GM21390 (cell line): ENCODE measurements around the gene PAAF1.
A peak's percentile ranks its signal among the peaks of the same experiment; 100 is the strongest.

ENCODE experiments used
- ATAC-seq: cut with Tn5 transposase; IDR thresholded peaks from one replicate; pipeline ENCODE4 v1.9.1; 2021; ENCODE audit not compliant: unreplicated experiment

Gene PAAF1

GRCh38 chr11:73969991-73970800 lies 93.4 kb downstream of the PAAF1 start:
- no peak for ATAC-seq

- ATAC-seq, result no peak
Observed at GRCh38 chr11:73971175-73971719, 94.4 kb downstream of the PAAF1 start.

GRCh38 chr11:73972187-73972586 lies 95.4 kb downstream of the PAAF1 start:
- no peak for ATAC-seq

DNA sequence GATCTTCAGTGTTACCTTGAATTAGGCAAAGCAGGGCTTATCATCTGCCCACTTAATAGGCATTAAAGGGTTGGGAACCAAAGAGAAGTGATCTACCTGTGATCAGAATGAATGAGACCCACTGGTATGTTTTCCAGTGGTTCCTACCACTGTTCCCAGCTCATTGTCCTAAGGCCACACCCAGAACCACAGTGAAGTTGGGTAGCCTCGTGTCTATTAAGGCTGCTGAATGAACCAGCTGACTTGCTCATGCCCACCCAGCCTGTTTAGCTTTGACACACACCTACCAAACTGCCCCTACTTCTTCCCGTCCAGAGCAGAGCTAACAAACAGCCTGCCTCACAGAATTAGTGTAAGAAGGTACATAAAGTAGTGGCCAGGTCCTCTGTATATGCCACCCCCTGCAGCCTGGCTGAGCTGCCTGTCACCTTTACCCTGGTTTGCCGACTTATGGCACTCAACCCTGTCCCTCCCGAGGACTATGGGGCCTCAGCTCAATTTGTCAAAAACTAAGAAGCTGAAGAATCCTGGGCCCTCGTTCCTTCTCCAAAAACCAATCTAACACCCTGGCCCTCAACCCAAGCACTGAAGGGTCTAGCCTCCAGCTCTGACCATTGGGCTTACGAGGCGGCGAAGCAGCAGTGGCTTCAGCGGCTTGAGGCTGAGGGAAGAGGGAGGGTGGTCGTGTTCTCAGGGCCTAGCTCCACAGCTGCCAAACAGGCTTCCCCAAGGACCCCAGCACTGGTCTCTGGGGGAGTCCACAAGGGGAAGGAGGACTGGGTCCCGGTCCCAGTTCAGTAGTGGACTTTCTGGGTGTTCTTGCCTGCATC lies 96.0 kb downstream of the PAAF1 start:
- ATAC-seq, result no peak

GRCh38 chr11:73974604-73975478 lies 98.0 kb downstream of the PAAF1 start:
- ATAC-seq, result no peak

- ATAC-seq, result no peak
Observed at GRCh38 chr11:73975479-73975757, 98.6 kb downstream of the PAAF1 start.

GRCh38 chr11:73976451-73977151 lies 99.8 kb downstream of the PAAF1 start:
- ATAC-seq, result no peak

- no peak for ATAC-seq
Observed at GRCh38 chr11:73977856-73978519, 101.2 kb downstream of the PAAF1 start.

- ATAC-seq, result no peak
Observed at GRCh38 chr11:73978576-73979086, 101.8 kb downstream of the PAAF1 start.

- peak; percentile 48 for ATAC-seq
Observed at GRCh38 chr11:73980001-73980961, 103.5 kb downstream of the PAAF1 start.
